Stomach smooth muscle (tissue), 2 donors: ENCODE data around the gene CSNK1G2.

Experiments used
- H3K27ac ChIP-seq: one replicate; pipeline ENCODE4 v1.7.0; 2013; ENCODE audit warnings: mild to moderate bottlenecking, low read length, inconsistent platforms
- H3K27me3 ChIP-seq, 2 donors: one replicate each; pipeline ENCODE4 v1.7.0; 2013; ENCODE audit warnings: low read length in 2 of 2; ENCODE audit not compliant: insufficient read depth in 2 of 2, control insufficient read depth in 1 of 2
- H3K36me3 ChIP-seq, 2 donors: one replicate each; pipeline ENCODE4 v1.7.0; 2013; ENCODE audit warnings: low read length in 2 of 2; ENCODE audit not compliant: control insufficient read depth in 2 of 2, insufficient read depth in 2 of 2
- H3K4me1 ChIP-seq: one replicate; pipeline ENCODE4 v1.7.0; 2013; ENCODE audit warnings: low read length; ENCODE audit not compliant: control insufficient read depth, insufficient read depth
- H3K4me3 ChIP-seq, 2 donors: one replicate each; pipeline ENCODE4 v1.7.0; 2013; ENCODE audit warnings: low read length in 2 of 2
- H3K9ac ChIP-seq, 2 donors: one replicate each; pipeline ENCODE4 v1.7.0; 2013; ENCODE audit warnings: low read length in 2 of 2, mild to moderate bottlenecking in 1 of 2
- H3K9me3 ChIP-seq, 2 donors: one replicate each; pipeline ENCODE4 v1.7.0; 2013; ENCODE audit warnings: low read length in 2 of 2; ENCODE audit not compliant: control insufficient read depth in 2 of 2
- donor health status: healthy.
- donor health status: Pancreatic carcinoma.

The CSNK1G2 gene

GRCh38 chr19:1992759-1993260, 51.8 kb downstream of the CSNK1G2 start:
- H3K36me3 ChIP-seq, result peaks cover 27 to 33% of the 10 kb centered on the region in 2 donors
- no peak overlapping the region for H3K27ac ChIP-seq
- no peak overlapping the region for H3K9ac ChIP-seq
- H3K4me1 ChIP-seq, result no peaks in the 10 kb centered on the region
- H3K9me3 ChIP-seq, result no peaks in the 10 kb centered on the region
- no peaks in the 10 kb centered on the region for H3K27me3 ChIP-seq
- no peak overlapping the region for H3K4me3 ChIP-seq

GRCh38 chr19:1997353-1998233, 56.6 kb downstream of the CSNK1G2 start:
- Histone ChIP-seq H3K4me1 (no peaks in the 10 kb centered on the region), H3K9ac (no peak overlapping the region), H3K4me3 (no peak overlapping the region), H3K27me3 (no peaks in the 10 kb centered on the region), H3K36me3 (peaks cover 17 to 18% of the 10 kb centered on the region in 2 donors), H3K9me3 (no peaks in the 10 kb centered on the region), H3K27ac (no peak overlapping the region)

GRCh38 chr19:1998712-1999708, 58.0 kb downstream of the CSNK1G2 start:
- Histone ChIP-seq H3K36me3 (peaks cover 11 to 16% of the 10 kb centered on the region in 2 donors), H3K4me3 (no peak overlapping the region), H3K9me3 (no peaks in the 10 kb centered on the region), H3K4me1 (no peaks in the 10 kb centered on the region), H3K9ac (no peak overlapping the region), H3K27me3 (no peaks in the 10 kb centered on the region), H3K27ac (no peak overlapping the region)

- Histone ChIP-seq H3K36me3 (peaks cover 11 to 15% of the 10 kb centered on the region in 2 donors), H3K27me3 (no peaks in the 10 kb centered on the region), H3K4me3 (no peak overlapping the region), H3K9me3 (no peaks in the 10 kb centered on the region), H3K9ac (no peak overlapping the region), H3K4me1 (no peaks in the 10 kb centered on the region), H3K27ac (no peak overlapping the region)
Measured at GRCh38 chr19:1999856-2000515, 59.0 kb downstream of the CSNK1G2 start.

GRCh38 chr19:2003874-2004273, 62.9 kb downstream of the CSNK1G2 start:
- no peaks in the 10 kb centered on the region for H3K9me3 ChIP-seq
- no peaks in the 10 kb centered on the region for H3K4me1 ChIP-seq
- H3K4me3 ChIP-seq, result no peak overlapping the region
- no peak overlapping the region for H3K9ac ChIP-seq
- no peak overlapping the region for H3K27ac ChIP-seq
- peaks cover 5 to 6% of the 10 kb centered on the region in 2 donors for H3K36me3 ChIP-seq
- H3K27me3 ChIP-seq, result no peaks in the 10 kb centered on the region

GRCh38 chr19:2010135-2010668, 69.2 kb downstream of the CSNK1G2 start:
- H3K27ac ChIP-seq, result no peak overlapping the region
- no peaks in the 10 kb centered on the region for H3K36me3 ChIP-seq
- H3K9me3 ChIP-seq, result no peaks in the 10 kb centered on the region
- no peak overlapping the region for H3K4me3 ChIP-seq
- no peak overlapping the region for H3K9ac ChIP-seq
- no peaks in the 10 kb centered on the region for H3K27me3 ChIP-seq
- peaks cover 13% of the 10 kb centered on the region for H3K4me1 ChIP-seq

- H3K4me3 ChIP-seq, result no peak overlapping the region
- no peak overlapping the region for H3K27ac ChIP-seq
- H3K36me3 ChIP-seq, result no peaks in the 10 kb centered on the region
Measured at GRCh38 chr19:2011169-2011568, 70.2 kb downstream of the CSNK1G2 start.

GRCh38 chr19:2012941-2013682, 72.1 kb downstream of the CSNK1G2 start:
- H3K27me3 ChIP-seq, result no peaks in the 10 kb centered on the region
- H3K4me1 ChIP-seq, result peaks cover 16% of the 10 kb centered on the region
- no peaks in the 10 kb centered on the region for H3K36me3 ChIP-seq
- H3K4me3 ChIP-seq, result no peak overlapping the region
- H3K9ac ChIP-seq, result no peak overlapping the region
- H3K9me3 ChIP-seq, result no peaks in the 10 kb centered on the region
- no peak overlapping the region for H3K27ac ChIP-seq

More at GRCh38 chr19:2011169-2011568, 70.2 kb downstream of the CSNK1G2 start:
- Histone ChIP-seq H3K9me3 (no peaks in the 10 kb centered on the region), H3K27me3 (no peaks in the 10 kb centered on the region), H3K4me1 (peaks cover 13% of the 10 kb centered on the region), H3K9ac (no peak overlapping the region)

- no peak overlapping the region for H3K9ac ChIP-seq
- no peaks in the 10 kb centered on the region for H3K36me3 ChIP-seq
- H3K27ac ChIP-seq, result no peak overlapping the region
- H3K9me3 ChIP-seq, result no peaks in the 10 kb centered on the region
- H3K4me3 ChIP-seq, result no peak overlapping the region
- no peaks in the 10 kb centered on the region for H3K27me3 ChIP-seq
- H3K4me1 ChIP-seq, result peaks cover 16% of the 10 kb centered on the region
Measured at GRCh38 chr19:2013683-2013961, 72.7 kb downstream of the CSNK1G2 start.
